ENCODE results near the gene RAX2.

- no peak for TF ChIP-seq CTCF (IDR thresholded peaks at IDR 0.05; ENCODE audit: low read depth, low read length)
- no peak for TF ChIP-seq POLR2A (IDR thresholded peaks at IDR 0.05; ENCODE audit: extremely low read depth, insufficient read length)
Observed at GRCh38 chr19:3766520-3766919, 5.5 kb downstream of the RAX2 start.

All from NB4 (cell line).